ENCODE results near the gene RXFP2. TPM values are rescaled to one million over a fixed set of nuclear protein-coding genes. Genes with fewer than 3 reads are reported as not detected.
A peak's percentile ranks its signal among the peaks of the same experiment; 100 is the strongest.

RXFP2 gene
- total RNA-seq, 2 experiments from 2014 or later: not detected

DNA sequence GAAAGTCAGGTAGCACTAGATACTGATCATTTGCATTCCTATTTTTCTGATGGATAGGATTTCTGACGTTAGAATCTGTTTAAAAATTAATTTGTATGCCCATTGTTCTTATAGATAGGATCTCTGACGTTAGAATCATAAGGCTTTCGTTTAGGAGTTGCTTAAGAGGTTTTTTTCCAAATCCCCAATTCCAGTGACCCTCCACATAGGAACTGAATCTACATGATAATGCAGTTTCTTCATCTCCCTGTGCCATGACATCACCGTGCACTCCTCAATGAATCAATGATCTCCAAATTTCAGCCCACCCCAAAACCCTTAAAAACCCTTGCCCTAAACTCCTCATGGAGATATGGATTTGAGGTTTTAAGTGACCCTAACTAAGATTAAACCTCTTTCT, 87.2 kb downstream of the RXFP2 start:
- DNase-seq: no peak
- ChIA-PET POLR2A (no interaction called here), CTCF (no interaction called here)
- Mint-ChIP-seq H3K27me3 (peaks cover 2% of the 10 kb centered on the region), H3K27ac (no peak overlapping the region), H3K4me3 (no peak overlapping the region), H3K36me3 (ENCODE audit: low read depth) (no peaks in the 10 kb centered on the region), H3K4me1 (ENCODE audit: low read depth) (no peaks in the 10 kb centered on the region), H3K9me3 (no peaks in the 10 kb centered on the region)
- no peak for TF ChIP-seq CTCF (IDR thresholded peaks at IDR 0.05)
- ATAC-seq: no peak
- intact Hi-C loops (cut with micrococcal nuclease): no loop called here

- intact Hi-C loops (cut with micrococcal nuclease): no loop called here
- POLR2A ChIA-PET: no interaction called here
- CTCF ChIA-PET: no interaction called here
- no peaks in the 10 kb centered on the region for H3K36me3 Mint-ChIP-seq (ENCODE audit: low read depth)
- H3K4me3 Mint-ChIP-seq: no peak overlapping the region
- no peak for TF ChIP-seq CTCF (IDR thresholded peaks at IDR 0.05)
- H3K27ac Mint-ChIP-seq: no peak overlapping the region
- no peaks in the 10 kb centered on the region for H3K9me3 Mint-ChIP-seq
- ATAC-seq: no peak
- peaks cover 2% of the 10 kb centered on the region for H3K27me3 Mint-ChIP-seq
- DNase-seq: no peak
- H3K4me1 Mint-ChIP-seq (ENCODE audit: low read depth): no peaks in the 10 kb centered on the region
Measured at GRCh38 chr13:31827707-31828106, 88.4 kb downstream of the RXFP2 start.

DNA sequence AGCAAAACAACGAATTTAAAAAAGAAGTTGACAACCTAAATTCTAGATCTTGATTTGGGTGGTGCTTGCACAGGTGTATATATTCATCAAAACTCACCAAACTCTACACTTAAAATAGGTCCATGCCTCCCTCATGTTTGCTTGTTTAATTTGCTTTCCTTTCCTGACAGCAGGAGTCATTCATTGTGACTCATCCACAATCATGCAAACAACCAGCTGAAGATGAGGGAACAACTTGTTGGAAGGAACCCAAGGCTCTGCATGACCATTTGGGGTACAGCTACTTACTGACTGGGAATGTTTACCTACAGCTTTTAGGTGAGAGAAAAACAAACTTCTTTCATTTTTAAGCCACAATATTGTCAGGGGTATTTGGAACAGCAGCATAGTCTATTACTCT, 96.6 kb downstream of the RXFP2 start:
- no peaks in the 10 kb centered on the region for H3K36me3 Mint-ChIP-seq (ENCODE audit: low read depth)
- intact Hi-C loops (cut with micrococcal nuclease): no loop called here
- no peak for TF ChIP-seq CTCF (IDR thresholded peaks at IDR 0.05)
- no peaks in the 10 kb centered on the region for H3K4me1 Mint-ChIP-seq (ENCODE audit: low read depth)
- H3K27ac Mint-ChIP-seq: no peak overlapping the region
- no peak overlapping the region for H3K4me3 Mint-ChIP-seq
- H3K27me3 Mint-ChIP-seq: peaks cover 2% of the 10 kb centered on the region
- POLR2A ChIA-PET: no interaction called here
- CTCF ChIA-PET: no interaction called here
- H3K9me3 Mint-ChIP-seq: no peaks in the 10 kb centered on the region
- no peak for ATAC-seq
- DNase-seq: no peak

- ChIA-PET CTCF (no interaction called here), POLR2A (no interaction called here)
- Mint-ChIP-seq H3K9me3 (no peaks in the 10 kb centered on the region), H3K27me3 (peaks cover 39% of the 10 kb centered on the region), H3K4me1 (ENCODE audit: low read depth) (peaks cover 4% of the 10 kb centered on the region), H3K27ac (no peak overlapping the region), H3K36me3 (ENCODE audit: low read depth) (no peaks in the 10 kb centered on the region), H3K4me3 (no peak overlapping the region)
- no peak for ATAC-seq
- DNase-seq: no peak
- TF ChIP-seq CTCF (IDR thresholded peaks at IDR 0.05): no peak
- intact Hi-C loops (cut with micrococcal nuclease): no loop called here
Measured at GRCh38 chr13:31843044-31843443, 103.7 kb downstream of the RXFP2 start.

- no peaks in the 10 kb centered on the region for H3K36me3 Mint-ChIP-seq (ENCODE audit: low read depth)
- H3K27me3 Mint-ChIP-seq: peaks cover 45% of the 10 kb centered on the region
- ChIA-PET POLR2A (no interaction called here), CTCF (no interaction called here)
- no peak overlapping the region for H3K27ac Mint-ChIP-seq
- H3K9me3 Mint-ChIP-seq: no peaks in the 10 kb centered on the region
- DNase-seq (peak; percentile 65), ATAC-seq (peak; percentile 98)
- no peak for TF ChIP-seq CTCF (IDR thresholded peaks at IDR 0.05)
- H3K4me3 Mint-ChIP-seq: peak overlapping the region; percentile 65
- H3K4me1 Mint-ChIP-seq (ENCODE audit: low read depth): peaks cover 4% of the 10 kb centered on the region
- intact Hi-C loops (cut with micrococcal nuclease): no loop called here
Measured at GRCh38 chr13:31846182-31846938, 107.0 kb downstream of the RXFP2 start.

All from activated CD8-positive, alpha-beta T cell treated with anti-CD3 and anti-CD28 coated beads for 36 hours (primary cell).